K562 (cell line): ENCODE data around the gene CRLF2.

Experiments
- RAD21 ChIP-seq, 2 experiments: fragments of 250-450 bp in 1 of 2; fragments of 450-650 bp in 1 of 2; sonication (Bioruptor Pico) in 1 of 2; formaldehyde crosslinking in 1 of 2; IDR thresholded peaks in 1 of 2; conservative IDR thresholded peaks in 1 of 2; 2 replicates each; pipeline versions ENCODE4 v1.4.0 to v1.8.0; 2020 to 2022; ENCODE audit warnings: mild to moderate bottlenecking in 2 of 2, moderate library complexity in 1 of 2
- TEAD4 ChIP-seq, 2 experiments: sonication (generic) in 1 of 2; formaldehyde crosslinking in 1 of 2; IDR thresholded peaks; 2 replicates each; pipeline versions ENCODE4 v1.6.1 to v1.8.0; 2012 to 2022; ENCODE audit warnings: borderline replicate concordance in 1 of 2, inconsistent platforms in 1 of 2, low read length in 1 of 2, mild to moderate bottlenecking in 1 of 2, missing genetic modification reagents in 1 of 2
- ZNF76 ChIP-seq: fragments of 250-450 bp; sonication (Bioruptor Pico); IDR thresholded peaks from 2 replicates; pipeline ENCODE4 v1.4.0; 2020; ENCODE audit warnings: mild to moderate bottlenecking, moderate library complexity, borderline replicate concordance

- TF ChIP-seq RAD21 (CRISPR knock-in tag; conservative IDR thresholded peaks at IDR 0.05 in 1 of 2, IDR thresholded peaks at IDR 0.05 in 1 of 2) (no peak), ZNF76 (no peak), TEAD4 (IDR thresholded peaks at IDR 0.05; ENCODE audit: low read length) (no peak), TEAD4 (CRISPR knock-in tag; IDR thresholded peaks at IDR 0.05; ENCODE audit: borderline replicate concordance) (no peak)
These were observed 30.5 kb upstream of the CRLF2 start for GRCh38 chrX:1242891-1243402.
